B cell (primary cell): ENCODE results near the gene HIP1R. TPM values are rescaled to one million over a fixed set of nuclear protein-coding genes. Genes with fewer than 3 reads are reported as not detected.
A peak's percentile ranks its signal among the peaks of the same experiment; 100 is the strongest.

Source experiments
- ATAC-seq: fragments of 200-7000 bp; cut with Tn5 transposase; one replicate; pipeline ENCODE4 v1.10.0; 2021; ENCODE audit warnings: low read depth, mild to moderate bottlenecking, moderate number of reproducible peaks, moderate library complexity
- CTCF ChIA-PET: fragments of 350-600 bp; sonication (Branson Sonifier 250); formaldehyde crosslinking; loops from one replicate; lab custom pipeline; 2021; ENCODE audit warnings: antibody characterized with exemption, inconsistent platforms; lab: Charles Lee
- POLR2A ChIA-PET: fragments of 350-600 bp; sonication (Branson Sonifier 250); formaldehyde crosslinking; loops from one replicate; lab custom pipeline; 2021; ENCODE audit warnings: antibody characterized with exemption; lab: Charles Lee
- DNase-seq: peaks from one replicate; pipeline ENCODE4 v3.0.0; 2013
- H2AFZ ChIP-seq: 2 replicates; pipeline ENCODE4 v1.6.1; 2012; ENCODE audit warnings: mild to moderate bottlenecking, low read depth, low read length; ENCODE audit not compliant: insufficient read depth, poor library complexity, severe bottlenecking
- H3K27ac ChIP-seq, 2 donors: 1 replicate in 1 of 2; 2 replicates in 1 of 2; pipeline ENCODE4 v1.5.1; 2012 to 2013; ENCODE audit warnings: low read length in 2 of 2, mild to moderate bottlenecking in 2 of 2, moderate library complexity in 1 of 2
- H3K27me3 ChIP-seq, 4 experiments: fragments of 200-600 bp in 1 of 4; sonication (generic) in 1 of 4; replicated peaks in 1 of 4; 1 replicate in 2 of 4; 2 replicates in 2 of 4; pipeline versions ENCODE4 v1.6.1 to v1.7.0; 2013 to 2016; ENCODE audit warnings: low read length in 3 of 4, mild to moderate bottlenecking in 2 of 4, mixed read lengths in 1 of 4, moderate library complexity in 1 of 4; ENCODE audit not compliant: insufficient read depth in 4 of 4, control insufficient read depth in 3 of 4; ENCODE audit errors: control extremely low read depth in 1 of 4
- H3K36me3 ChIP-seq, 2 experiments: replicated peaks in 1 of 2; 1 replicate in 1 of 2; 2 replicates in 1 of 2; pipeline versions ENCODE4 v1.6.1 to v1.7.1; 2013; ENCODE audit warnings: low read length in 1 of 2; ENCODE audit not compliant: insufficient read depth in 2 of 2, control insufficient read depth in 1 of 2; ENCODE audit errors: control extremely low read depth in 1 of 2, extremely low read depth in 1 of 2
- H3K4me1 ChIP-seq, 2 donors: fragments of 200-600 bp in 1 of 2; sonication (generic) in 1 of 2; 1 replicate in 1 of 2; 2 replicates in 1 of 2; pipeline versions ENCODE4 v1.5.1 to v1.6.1; 2013 to 2017; ENCODE audit warnings: low read length in 2 of 2; ENCODE audit not compliant: control insufficient read depth in 2 of 2, insufficient read depth in 2 of 2
- H3K4me2 ChIP-seq: replicated peaks from 2 replicates; pipeline ENCODE3; 2012; ENCODE audit warnings: mild to moderate bottlenecking, low read depth, low read length; ENCODE audit not compliant: poor library complexity, severe bottlenecking
- H3K4me3 ChIP-seq, 5 experiments: fragments of 200-600 bp in 1 of 5; sonication (generic) in 1 of 5; 1 replicate in 3 of 5; 2 replicates in 2 of 5; pipeline versions ENCODE4 v1.5.1 to v1.7.0; 2011 to 2016; ENCODE audit warnings: low read length in 4 of 5, mild to moderate bottlenecking in 4 of 5, low read depth in 2 of 5, control low read depth in 1 of 5, moderate library complexity in 1 of 5; ENCODE audit not compliant: insufficient read depth in 1 of 5; ENCODE audit errors: control extremely low read depth in 1 of 5, extremely low read depth in 1 of 5
- H3K79me2 ChIP-seq: fragments of 200-600 bp; sonication (generic); one replicate; pipeline ENCODE4 v1.6.0; 2016; ENCODE audit warnings: low read length; ENCODE audit not compliant: control insufficient read depth, insufficient read depth
- H3K9ac ChIP-seq: fragments of 200-600 bp; sonication (generic); 2 replicates; pipeline ENCODE4 v1.6.1; 2017; ENCODE audit warnings: mild to moderate bottlenecking, low read length, moderate library complexity
- H3K9me3 ChIP-seq, 3 donors: one replicate each; pipeline versions ENCODE4 v1.6.1 to v1.7.1; 2013; ENCODE audit warnings: low read length in 2 of 3; ENCODE audit not compliant: control insufficient read depth in 2 of 3, insufficient read depth in 1 of 3; ENCODE audit errors: control extremely low read depth in 1 of 3
- H4K20me1 ChIP-seq: 2 replicates; pipeline ENCODE4 v1.6.0; 2012; ENCODE audit warnings: mild to moderate bottlenecking, low read length; ENCODE audit not compliant: insufficient read depth, control insufficient read depth, poor library complexity, severe bottlenecking
- H3K27ac Mint-ChIP-seq: one replicate; pipeline ENCODE4 v1.8.0; 2021; ENCODE audit warnings: mixed read lengths
- H3K27me3 Mint-ChIP-seq: one replicate; pipeline ENCODE4 v1.8.0; 2021; ENCODE audit warnings: mixed read lengths
- H3K4me1 Mint-ChIP-seq: one replicate; pipeline ENCODE4 v1.8.0; 2021; ENCODE audit warnings: mixed read lengths
- H3K4me3 Mint-ChIP-seq: one replicate; pipeline ENCODE4 v1.8.0; 2021; ENCODE audit warnings: mixed read lengths
- H3K9me3 Mint-ChIP-seq: one replicate; pipeline ENCODE4 v1.8.0; 2022; ENCODE audit warnings: mixed read lengths; ENCODE audit not compliant: insufficient read depth
- CTCF ChIP-seq: fragments of 200-600 bp; IDR thresholded peaks from one replicate; pipeline ENCODE4 v1.8.0; 2022; ENCODE audit warnings: antibody characterized with exemption, mild to moderate bottlenecking
- EZH2 ChIP-seq: IDR thresholded peaks from 2 replicates; pipeline ENCODE4 v1.6.1; 2012; ENCODE audit warnings: borderline replicate concordance, low read depth, mild to moderate bottlenecking, moderate library complexity, low read length; ENCODE audit not compliant: insufficient read depth, poor library complexity, severe bottlenecking
- WGBS: methylation state at CpG from one replicate; pipeline ENCODE4 v1.1.5; 2013; ENCODE audit warnings: missing lambda C conversion rate; ENCODE audit not compliant: insufficient coverage; 5-methylcytosine and 5-hydroxymethylcytosine counted together
- intact Hi-C: fragments of 100-400 bp; cut with micrococcal nuclease; formaldehyde crosslinking; loops from one replicate; pipeline ENCODE4 v1.10.0; 2022
- polyA plus RNA-seq: library from polyadenylated mRNA; depleted of rRNA; stranded (reverse); fragments of >200 nt; gene quantifications from 2 replicates; pipeline ENCODE4 v1.2.3, GENCODE V29; 2012
- total RNA-seq, 2 donors: library from RNA; stranded (reverse); fragments of 120-200 nt in 1 of 2; gene quantifications; 1 replicate in 1 of 2; 2 replicates in 1 of 2; pipeline versions ENCODE4 v1.2.3 to v1.2.4, GENCODE V29; 2013 to 2022

Gene HIP1R
- total and polyA plus RNA-seq, 2 donors (not counting 1 experiment from before 2014, with no cell fraction given) = 289 to 390 TPM

DNA sequence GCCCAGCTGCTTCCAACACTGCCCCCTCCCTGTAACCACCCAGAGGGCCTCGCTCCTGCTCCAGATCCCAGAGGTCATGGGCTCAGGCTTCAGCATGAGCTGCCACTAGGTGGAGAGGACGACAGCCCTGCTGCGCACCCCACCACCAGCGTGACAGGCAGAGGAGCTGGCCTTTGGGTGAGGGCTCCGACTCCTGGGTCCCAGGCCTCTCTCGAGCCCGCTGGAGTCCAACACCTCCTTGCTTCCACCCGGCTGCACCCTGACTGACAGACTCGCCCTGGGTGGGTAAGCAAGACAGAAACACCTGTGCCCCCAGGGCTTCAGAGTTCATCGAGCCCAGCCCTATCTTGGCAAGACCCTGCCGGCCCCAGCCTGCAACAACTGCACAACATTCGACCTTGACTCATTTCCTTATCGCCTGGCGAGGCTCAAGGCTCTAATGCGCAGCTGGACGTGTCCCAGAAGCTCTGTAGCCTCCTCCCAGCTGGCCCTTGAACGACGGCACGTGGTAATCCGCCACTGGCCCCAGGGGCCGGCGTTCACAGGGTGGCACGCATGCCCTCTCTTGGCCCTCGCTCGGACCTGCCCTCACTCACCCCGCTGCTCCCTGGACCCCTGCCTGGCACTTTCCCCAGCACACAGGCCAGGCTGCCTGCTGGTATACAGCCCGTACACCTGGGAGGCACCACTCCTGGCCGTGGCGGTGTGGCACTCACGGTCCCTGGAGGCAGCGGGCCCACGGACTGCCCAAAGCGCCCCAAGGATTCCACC, 32.6 kb downstream of the HIP1R start:
- ATAC-seq = no peak
- no peak overlapping the region for H3K4me3 Mint-ChIP-seq
- ChIA-PET CTCF (interaction anchor here (0.8 to 19.2 kb wide), 3 partner anchors 15 to 84 kb away, joined by 5 to 388 read pairs (median 6); no protein-coding TSS in a partner anchor), POLR2A (interaction anchor here (0.7 kb wide), 1 partner anchor 20 kb away, joined by 3 read pairs; no protein-coding TSS in a partner anchor)
- WGBS = 85% methylated on average over 33 of the region's 33 CpGs
- H3K79me2 ChIP-seq = peaks cover 92% of the 10 kb centered on the region
- H2AFZ ChIP-seq = no peak overlapping the region
- peaks cover 53% of the 10 kb centered on the region for H4K20me1 ChIP-seq
- H3K4me1 ChIP-seq = peaks cover 63 to 75% of the 10 kb centered on the region in 2 donors
- peaks cover 4 to 73% of the 10 kb centered on the region in 2 experiments for H3K36me3 ChIP-seq
- peaks cover 85% of the 10 kb centered on the region for H3K4me1 Mint-ChIP-seq
- H3K9ac ChIP-seq = no peak overlapping the region
- H3K27me3 Mint-ChIP-seq = no peaks in the 10 kb centered on the region
- TF ChIP-seq CTCF (no peak), EZH2 (no peak)
- no peak for DNase-seq
- no peak overlapping the region for H3K4me3 ChIP-seq
- no peaks in the 10 kb centered on the region for H3K9me3 ChIP-seq
- intact Hi-C loops = no loop called here
- peak overlapping the region; percentile 46 for H3K27ac Mint-ChIP-seq
- H3K27me3 ChIP-seq = no peaks in the 10 kb centered on the region
- H3K4me2 ChIP-seq = peak overlapping the region; percentile 94
- peak overlapping the region in 1 of 2 donors; percentile 7 for H3K27ac ChIP-seq
- H3K9me3 Mint-ChIP-seq = no peaks in the 10 kb centered on the region
